GM12891 (cell line): Measurements from ENCODE around the gene LCN1.

Source experiments
- POLR2A ChIP-seq: IDR thresholded peaks from 2 replicates; pipeline ENCODE4 v1.6.1; 2011; ENCODE audit warnings: low read depth, low read length, control low read depth
- POLR2AphosphoS5 ChIP-seq: IDR thresholded peaks from 2 replicates; pipeline ENCODE4 v1.6.1; 2011; ENCODE audit warnings: low read depth, low read length, control low read depth
- TAF1 ChIP-seq: IDR thresholded peaks from 2 replicates; pipeline ENCODE4 v1.6.1; 2011; ENCODE audit warnings: low read depth, low read length, control low read depth

GRCh38 chr9:135474915-135475314, 46.3 kb upstream of the LCN1 start:
- no peak for TF ChIP-seq POLR2A
- TF ChIP-seq POLR2AphosphoS5 = no peak
- TF ChIP-seq TAF1 = no peak
